ENCODE results near the gene ZNF429. TPM values are rescaled to one million over a fixed set of nuclear protein-coding genes. Genes with fewer than 3 reads are reported as not detected.
"Not testable (repeated sequence)": the region's sequence is repeated elsewhere in the genome, so short reads cannot be mapped to it uniquely, and the experiment has no call there.

ZNF429 gene
- polyA plus RNA-seq, 4 donors, result 3.1 to 26.5 (median 4.9) TPM

GRCh38 chr19:21532904-21533303, 27.5 kb downstream of the ZNF429 start:
- Histone ChIP-seq H3K9me3 (ENCODE audit: control insufficient read depth in 2 of 2, insufficient read depth in 1 of 2, low read depth in 1 of 2, low read length in 1 of 2) (peaks cover 0 to 31% of the 10 kb centered on the region in 2 donors), H3K4me1 (ENCODE audit: control insufficient read depth in 3 of 3, insufficient read depth in 2 of 3, low read depth in 1 of 3, low read length in 2 of 3) (no peaks in the 10 kb centered on the region), H3K27ac (ENCODE audit: low read depth in 1 of 3, low read length in 2 of 3) (no peak overlapping the region), H3K36me3 (ENCODE audit: control insufficient read depth in 3 of 3, insufficient read depth in 2 of 3, low read depth in 1 of 3, low read length in 3 of 3) (peaks cover 5 to 19% (median 15%) of the 10 kb centered on the region in 3 donors), H3K27me3 (ENCODE audit: control insufficient read depth in 3 of 3, insufficient read depth in 3 of 3, low read length in 3 of 3) (no peaks in the 10 kb centered on the region), H3K4me3 (ENCODE audit: low read depth in 1 of 3, low read length in 3 of 3) (no peak overlapping the region)
- DNase-seq (no peak), FAIRE-seq (no peak)
- 96 to 98% (median 97%) methylated on average over 3 of the region's 3 CpGs for WGBS, 3 donors

DNA sequence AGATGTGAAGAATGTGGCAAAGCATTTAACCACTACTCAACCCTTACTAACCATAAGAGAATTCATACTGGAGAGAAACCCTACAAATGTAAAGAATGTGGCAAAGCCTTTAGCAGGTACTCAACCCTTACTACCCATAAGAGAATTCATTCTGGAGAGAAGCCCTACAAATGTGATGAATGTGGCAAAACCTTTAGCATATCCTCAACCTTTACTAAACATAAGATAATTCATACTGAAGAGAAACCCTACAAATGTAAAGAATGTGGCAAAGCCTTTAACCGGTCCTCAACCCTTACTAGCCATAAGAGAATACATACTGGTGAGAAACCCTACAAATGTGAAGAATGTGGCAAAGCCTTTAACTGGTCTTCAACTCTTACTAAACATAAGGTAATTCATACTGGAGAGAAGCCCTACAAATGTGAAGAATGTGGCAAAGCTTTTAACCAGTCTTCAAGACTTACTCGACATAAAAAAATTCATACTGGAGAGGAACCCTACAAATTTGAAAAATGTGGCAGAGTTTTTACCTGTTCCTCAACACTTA, 31.4 kb downstream of the ZNF429 start:
- not testable (repeated sequence) for FAIRE-seq; H3K4me3 ChIP-seq (ENCODE audit: low read depth in 1 of 3, low read length in 3 of 3); H3K27ac ChIP-seq (ENCODE audit: low read depth in 1 of 3, low read length in 2 of 3); DNase-seq; H3K4me1 ChIP-seq (ENCODE audit: control insufficient read depth in 3 of 3, insufficient read depth in 2 of 3, low read depth in 1 of 3, low read length in 2 of 3); H3K27me3 ChIP-seq (ENCODE audit: control insufficient read depth in 3 of 3, insufficient read depth in 3 of 3, low read length in 3 of 3)
- Histone ChIP-seq H3K9me3 (ENCODE audit: control insufficient read depth in 2 of 2, insufficient read depth in 1 of 2, low read depth in 1 of 2, low read length in 1 of 2) (peaks cover 0 to 30% of the 10 kb centered on the region in 2 donors), H3K36me3 (ENCODE audit: control insufficient read depth in 3 of 3, insufficient read depth in 2 of 3, low read depth in 1 of 3, low read length in 3 of 3) (peaks cover 0 to 10% (median 8%) of the 10 kb centered on the region in 3 donors)
- 95 to 100% (median 98%) methylated on average over 2 of the region's 2 CpGs for WGBS, 3 donors

- WGBS, 3 donors, result 73 to 80% (median 79%) methylated on average over 2 of the region's 2 CpGs
Measured at GRCh38 chr19:21559444-21559843, 54.0 kb downstream of the ZNF429 start.

GRCh38 chr19:21564406-21564805, 59.0 kb downstream of the ZNF429 start:
- H3K4me3 ChIP-seq (ENCODE audit: low read depth in 1 of 3, low read length in 3 of 3), result no peak overlapping the region
- 54 to 67% (median 66%) methylated on average over 1 of the region's 1 CpG for WGBS, 3 donors
- DNase-seq (peak in 1 of 2 donors; percentile 62), FAIRE-seq (no peak)
- no peaks in the 10 kb centered on the region for H3K27me3 ChIP-seq (ENCODE audit: control insufficient read depth in 3 of 3, insufficient read depth in 3 of 3, low read length in 3 of 3)
- H3K4me1 ChIP-seq (ENCODE audit: control insufficient read depth in 3 of 3, insufficient read depth in 2 of 3, low read depth in 1 of 3, low read length in 2 of 3), result peaks cover 0 to 15% (median 0%) of the 10 kb centered on the region in 3 donors
- H3K9me3 ChIP-seq (ENCODE audit: control insufficient read depth in 2 of 2, insufficient read depth in 1 of 2, low read depth in 1 of 2, low read length in 1 of 2), result peaks cover 0 to 26% of the 10 kb centered on the region in 2 donors
- H3K27ac ChIP-seq (ENCODE audit: low read depth in 1 of 3, low read length in 2 of 3), result peak overlapping the region in 1 of 3 donors; percentile 21
- peaks cover 0 to 22% (median 2%) of the 10 kb centered on the region in 3 donors for H3K36me3 ChIP-seq (ENCODE audit: control insufficient read depth in 3 of 3, insufficient read depth in 2 of 3, low read depth in 1 of 3, low read length in 3 of 3)

More at GRCh38 chr19:21559444-21559843, 54.0 kb downstream of the ZNF429 start:
- H3K36me3 ChIP-seq (ENCODE audit: control insufficient read depth in 3 of 3, insufficient read depth in 2 of 3, low read depth in 1 of 3, low read length in 3 of 3), result peaks cover 0 to 44% (median 2%) of the 10 kb centered on the region in 3 donors
- H3K4me1 ChIP-seq (ENCODE audit: control insufficient read depth in 3 of 3, insufficient read depth in 2 of 3, low read depth in 1 of 3, low read length in 2 of 3), result peaks cover 0 to 4% (median 0%) of the 10 kb centered on the region in 3 donors
- peaks cover 3 to 64% of the 10 kb centered on the region in 2 donors for H3K9me3 ChIP-seq (ENCODE audit: control insufficient read depth in 2 of 2, insufficient read depth in 1 of 2, low read depth in 1 of 2, low read length in 1 of 2)
- FAIRE-seq, result no peak
- no peak for DNase-seq
- no peak overlapping the region for H3K27ac ChIP-seq (ENCODE audit: low read depth in 1 of 3, low read length in 2 of 3)
- no peaks in the 10 kb centered on the region for H3K27me3 ChIP-seq (ENCODE audit: control insufficient read depth in 3 of 3, insufficient read depth in 3 of 3, low read length in 3 of 3)
- no peak overlapping the region for H3K4me3 ChIP-seq (ENCODE audit: low read depth in 1 of 3, low read length in 3 of 3)

GRCh38 chr19:21566073-21566472, 60.7 kb downstream of the ZNF429 start:
- H3K27me3 ChIP-seq (ENCODE audit: control insufficient read depth in 3 of 3, insufficient read depth in 3 of 3, low read length in 3 of 3), result no peaks in the 10 kb centered on the region
- DNase-seq, result peak in 1 of 2 donors; percentile 62
- peaks cover 0 to 16% of the 10 kb centered on the region in 2 donors for H3K9me3 ChIP-seq (ENCODE audit: control insufficient read depth in 2 of 2, insufficient read depth in 1 of 2, low read depth in 1 of 2, low read length in 1 of 2)
- WGBS, 3 donors, result 60 to 69% (median 67%) methylated on average over 3 of the region's 3 CpGs
- H3K4me1 ChIP-seq (ENCODE audit: control insufficient read depth in 3 of 3, insufficient read depth in 2 of 3, low read depth in 1 of 3, low read length in 2 of 3), result peaks cover 0 to 15% (median 0%) of the 10 kb centered on the region in 3 donors
- H3K27ac ChIP-seq (ENCODE audit: low read depth in 1 of 3, low read length in 2 of 3), result peak overlapping the region in 1 of 3 donors; percentile 43
- peaks cover 0 to 18% (median 2%) of the 10 kb centered on the region in 3 donors for H3K36me3 ChIP-seq (ENCODE audit: control insufficient read depth in 3 of 3, insufficient read depth in 2 of 3, low read depth in 1 of 3, low read length in 3 of 3)
- H3K4me3 ChIP-seq (ENCODE audit: low read depth in 1 of 3, low read length in 3 of 3), result no peak overlapping the region
- no peak for FAIRE-seq

DNA sequence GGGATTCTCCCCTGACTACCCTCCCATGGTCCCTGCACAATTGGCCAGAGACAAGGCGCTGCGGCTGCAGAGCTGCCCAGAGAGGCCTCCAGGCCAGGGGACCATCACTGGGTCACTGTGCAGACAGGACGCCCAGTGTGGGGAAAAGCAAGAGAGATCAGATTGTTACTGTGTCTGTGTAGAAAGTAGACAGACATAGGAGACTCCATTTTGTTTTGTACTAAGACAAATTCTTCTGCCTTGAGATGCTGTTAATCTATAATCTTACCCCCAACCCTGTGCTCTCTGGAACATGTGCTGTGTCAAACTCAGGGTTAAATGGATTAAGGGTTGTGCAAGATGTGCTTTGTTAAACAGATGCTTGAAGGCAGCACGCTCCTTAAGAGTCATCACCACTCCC, 62.4 kb downstream of the ZNF429 start:
- FAIRE-seq, result not testable (repeated sequence)
- H3K27ac ChIP-seq (ENCODE audit: low read depth in 1 of 3, low read length in 2 of 3), result peak overlapping the region in 1 of 3 donors; percentile 93
- 69 to 82% (median 78%) methylated on average over 4 of the region's 4 CpGs for WGBS, 3 donors

DNA sequence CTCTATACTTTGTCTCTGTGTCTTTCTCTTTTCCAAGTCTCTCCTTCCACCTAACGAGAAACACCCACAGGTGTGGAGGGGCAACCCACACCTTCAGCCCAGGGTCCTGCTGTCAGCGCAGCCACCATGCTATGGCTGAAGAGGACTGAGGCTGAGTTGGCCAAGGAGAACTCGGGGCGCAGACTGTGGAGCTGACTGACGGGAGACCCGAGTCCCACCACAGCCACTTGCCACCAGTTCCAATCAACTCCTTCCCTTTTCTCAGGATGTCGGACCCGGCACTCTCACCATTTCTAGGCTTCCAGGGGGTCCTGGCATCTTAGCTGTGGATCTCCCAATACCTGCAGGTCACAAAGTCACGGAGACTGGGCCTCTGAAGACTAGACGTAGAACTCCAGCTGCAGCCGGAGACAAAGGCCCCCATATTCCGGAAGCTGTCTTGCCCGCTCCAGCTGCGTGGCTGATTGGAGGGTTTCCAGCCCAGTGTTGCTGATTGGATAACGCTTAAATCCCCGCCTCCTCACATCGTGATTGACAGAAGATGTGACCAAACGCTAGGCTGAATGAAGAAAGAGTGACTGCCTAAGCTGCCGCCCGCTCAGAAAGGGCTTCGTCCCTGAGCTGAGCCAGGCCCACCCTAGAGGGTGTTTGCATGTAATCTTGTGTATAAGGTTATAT, 63.6 kb downstream of the ZNF429 start:
- DNase-seq, result peak; percentile 82 to 95
- 45 to 56% (median 48%) methylated on average over 21 of the region's 21 CpGs for WGBS, 3 donors
- H3K36me3 ChIP-seq (ENCODE audit: control insufficient read depth in 3 of 3, insufficient read depth in 2 of 3, low read depth in 1 of 3, low read length in 3 of 3), result peaks cover 0 to 6% (median 0%) of the 10 kb centered on the region in 3 donors
- H3K4me3 ChIP-seq (ENCODE audit: low read depth in 1 of 3, low read length in 3 of 3), result peak overlapping the region; percentile 52 to 80 (median 52)
- no peak for FAIRE-seq
- H3K27ac ChIP-seq (ENCODE audit: low read depth in 1 of 3, low read length in 2 of 3), result peak overlapping the region in 2 of 3 donors; percentile 87 to 93
- no peaks in the 10 kb centered on the region for H3K27me3 ChIP-seq (ENCODE audit: control insufficient read depth in 3 of 3, insufficient read depth in 3 of 3, low read length in 3 of 3)
- H3K9me3 ChIP-seq (ENCODE audit: control insufficient read depth in 2 of 2, insufficient read depth in 1 of 2, low read depth in 1 of 2, low read length in 1 of 2), result peaks cover 0 to 2% of the 10 kb centered on the region in 2 donors
- peaks cover 0 to 12% (median 0%) of the 10 kb centered on the region in 3 donors for H3K4me1 ChIP-seq (ENCODE audit: control insufficient read depth in 3 of 3, insufficient read depth in 2 of 3, low read depth in 1 of 3, low read length in 2 of 3)

More for the DNA sequence above, 62.4 kb downstream of the ZNF429 start:
- DNase-seq; H3K9me3 ChIP-seq (ENCODE audit: control insufficient read depth in 2 of 2, insufficient read depth in 1 of 2, low read depth in 1 of 2, low read length in 1 of 2); H3K27me3 ChIP-seq (ENCODE audit: control insufficient read depth in 3 of 3, insufficient read depth in 3 of 3, low read length in 3 of 3): not testable (repeated sequence)
- H3K36me3 ChIP-seq (ENCODE audit: control insufficient read depth in 3 of 3, insufficient read depth in 2 of 3, low read depth in 1 of 3, low read length in 3 of 3), result peaks cover 0 to 13% (median 2%) of the 10 kb centered on the region in 3 donors
- H3K4me1 ChIP-seq (ENCODE audit: control insufficient read depth in 3 of 3, insufficient read depth in 2 of 3, low read depth in 1 of 3, low read length in 2 of 3), result peaks cover 0 to 15% (median 0%) of the 10 kb centered on the region in 3 donors
- peak overlapping the region in 1 of 3 donors; percentile 16 for H3K4me3 ChIP-seq (ENCODE audit: low read depth in 1 of 3, low read length in 3 of 3)

- Histone ChIP-seq H3K27me3 (ENCODE audit: control insufficient read depth in 3 of 3, insufficient read depth in 3 of 3, low read length in 3 of 3) (no peaks in the 10 kb centered on the region), H3K27ac (ENCODE audit: low read depth in 1 of 3, low read length in 2 of 3) (peak overlapping the region in 2 of 3 donors; percentile 80 to 93), H3K4me1 (ENCODE audit: control insufficient read depth in 3 of 3, insufficient read depth in 2 of 3, low read depth in 1 of 3, low read length in 2 of 3) (peaks cover 0 to 12% (median 0%) of the 10 kb centered on the region in 3 donors), H3K9me3 (ENCODE audit: control insufficient read depth in 2 of 2, insufficient read depth in 1 of 2, low read depth in 1 of 2, low read length in 1 of 2) (no peaks in the 10 kb centered on the region), H3K4me3 (ENCODE audit: low read depth in 1 of 3, low read length in 3 of 3) (peak overlapping the region in 2 of 3 donors; percentile 10 to 80), H3K36me3 (ENCODE audit: control insufficient read depth in 3 of 3, insufficient read depth in 2 of 3, low read depth in 1 of 3, low read length in 3 of 3) (peaks cover 0 to 3% (median 0%) of the 10 kb centered on the region in 3 donors)
- WGBS, 3 donors, result 56 to 85% (median 57%) methylated on average over 16 of the region's 16 CpGs
- FAIRE-seq (no peak), DNase-seq (no peak)
Measured at GRCh38 chr19:21569494-21569865, 64.1 kb downstream of the ZNF429 start.
